Measurements from ENCODE around the gene ANKRD61.
A peak's percentile ranks its signal among the peaks of the same experiment; 100 is the strongest.
"Not testable (repeated sequence)": the region's sequence is repeated elsewhere in the genome, so short reads cannot be mapped to it uniquely, and the experiment has no call there.

ANKRD61 gene

DNA sequence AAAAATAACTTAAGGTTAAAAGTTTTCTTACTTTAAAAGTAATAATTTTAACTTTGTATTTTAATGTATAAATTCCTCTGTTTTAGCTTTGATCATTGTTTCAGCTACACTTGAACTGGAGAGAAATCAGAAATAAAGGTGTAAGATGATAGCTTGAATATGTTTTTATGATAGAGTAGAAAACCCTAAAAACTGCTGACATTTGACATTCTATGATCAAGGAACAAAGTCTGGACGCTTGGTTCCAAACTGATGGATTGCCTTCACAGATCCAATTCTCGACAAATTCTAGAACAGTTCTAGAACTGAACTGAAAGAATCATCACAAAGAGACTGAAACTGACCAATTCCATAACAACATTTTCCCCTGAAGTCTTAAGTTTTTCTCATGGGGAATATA lies at the start of gene ANKRD61:
Gene ANKRD61 (plus strand): TSS at position 389 of the 400 bp plus-strand sequence. CDS start 0 bp downstream, at position 389.
- no peak for DNase-seq (ENCODE audit: low spot score)

- DNase-seq (ENCODE audit: low spot score) = not testable (repeated sequence)
Observed at GRCh38 chr7:5987061-5987460, 44.1 kb upstream of the ANKRD61 start.

DNA sequence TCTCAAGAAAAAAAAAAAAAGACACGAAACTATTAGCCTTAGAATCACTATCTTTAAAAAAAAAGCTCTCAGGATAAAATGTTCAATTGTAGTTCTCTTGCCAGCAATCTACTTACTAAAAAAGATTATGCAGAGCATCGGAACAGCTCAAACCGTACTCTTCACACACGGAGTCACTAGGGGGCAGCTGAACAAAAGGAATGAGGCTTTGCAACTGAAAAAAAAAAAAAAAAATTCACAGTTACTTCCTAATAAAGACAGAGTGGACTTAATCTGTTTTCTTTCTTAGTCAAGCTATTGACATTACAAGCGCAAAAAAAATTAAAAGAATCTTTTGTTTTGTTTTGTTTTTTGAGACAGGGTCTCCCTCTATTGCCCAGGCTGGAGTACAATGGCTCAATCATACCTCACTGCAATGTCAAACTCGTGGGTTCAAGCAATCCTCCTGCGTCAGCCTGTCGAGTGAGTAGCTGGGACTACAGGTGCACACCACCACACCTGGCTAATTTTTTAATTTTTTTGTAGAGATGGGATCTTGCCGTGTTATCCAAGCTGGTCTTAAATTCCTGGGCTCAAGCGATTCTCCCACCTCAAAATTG lies 33.9 kb upstream of the ANKRD61 start:
- peak; percentile 49 for DNase-seq (ENCODE audit: low spot score)

GRCh38 chr7:6007386-6007785 lies 23.8 kb upstream of the ANKRD61 start:
- no peak for DNase-seq (ENCODE audit: low spot score)

- DNase-seq (ENCODE audit: low spot score) = peak; percentile 43
Observed at GRCh38 chr7:6007835-6008590, 23.2 kb upstream of the ANKRD61 start.

DNA sequence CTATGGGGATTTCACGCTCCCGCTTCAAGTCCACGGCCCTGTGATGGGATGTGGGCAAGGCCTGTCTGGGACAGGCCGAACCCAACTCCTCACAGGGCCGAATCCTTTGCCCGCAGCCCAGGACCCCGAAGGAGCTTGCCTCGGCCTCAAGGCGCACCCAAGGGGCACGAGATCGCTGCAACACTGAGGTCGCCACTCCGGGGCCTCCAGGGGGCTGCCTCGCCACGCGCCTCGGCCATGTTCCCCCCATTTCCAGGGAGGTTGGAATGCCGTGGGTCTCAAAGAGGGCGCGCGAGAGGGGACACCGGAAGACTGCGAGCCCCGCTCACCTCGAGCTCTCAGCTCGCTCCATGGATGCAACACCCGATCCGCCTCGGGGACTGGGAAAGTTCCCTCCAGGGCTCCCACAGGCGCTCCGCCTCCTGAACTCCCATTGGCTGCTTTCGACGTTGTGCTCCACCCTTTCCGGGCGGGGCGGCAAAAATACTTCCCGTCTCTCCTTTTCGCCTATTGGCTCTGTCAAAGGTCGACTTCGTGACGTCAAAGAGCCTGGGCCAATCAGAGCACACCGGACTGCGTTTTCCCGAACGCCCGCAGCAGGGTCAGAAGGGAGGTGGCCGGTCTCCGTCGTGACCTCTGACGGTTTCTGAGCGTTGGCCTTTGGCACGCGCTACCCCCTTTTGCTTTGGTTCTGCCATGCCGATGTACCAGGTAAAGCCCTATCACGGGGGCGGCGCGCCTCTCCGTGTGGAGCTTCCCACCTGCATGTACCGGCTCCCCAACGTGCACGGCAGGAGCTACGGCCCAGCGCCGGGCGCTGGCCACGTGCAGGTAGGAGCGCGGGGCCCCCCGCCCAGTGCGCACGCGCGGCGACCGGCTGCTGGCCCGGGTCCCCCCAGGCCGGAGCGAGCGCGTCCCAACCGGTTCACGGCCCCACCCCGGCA lies 22.2 kb upstream of the ANKRD61 start, which contains the start of the genes AIMP2 and PMS2:
Gene AIMP2 (plus strand): TSS at position 605 of the 944 bp plus-strand sequence. CDS start 92 bp downstream, at position 697.
Gene PMS2 (minus strand): TSS at position 382 of the 944 bp plus-strand sequence. CDS start 30 bp downstream, at position 352.
- DNase-seq (ENCODE audit: low spot score) = peak; percentile 92

DNA sequence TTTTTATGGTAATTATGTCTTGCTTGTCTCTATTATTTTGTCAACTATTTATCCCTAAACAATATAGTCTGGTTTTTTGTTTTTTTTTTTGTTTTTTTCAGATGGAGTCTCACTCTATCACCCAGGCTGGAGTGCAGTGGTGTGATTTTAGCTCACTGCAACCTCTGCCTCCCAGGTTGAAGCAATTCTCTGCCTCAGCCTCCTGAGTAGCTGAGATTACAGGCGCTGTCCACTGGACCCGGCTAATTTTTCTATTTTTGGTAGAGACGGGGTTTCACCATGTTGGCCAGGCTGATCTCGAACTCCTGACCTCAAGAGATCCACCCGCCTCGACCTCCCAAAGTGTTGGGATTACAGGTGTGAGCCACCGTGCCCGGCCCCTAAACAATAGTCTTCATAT lies 20.8 kb upstream of the ANKRD61 start:
- not testable (repeated sequence) for DNase-seq (ENCODE audit: low spot score)

DNA sequence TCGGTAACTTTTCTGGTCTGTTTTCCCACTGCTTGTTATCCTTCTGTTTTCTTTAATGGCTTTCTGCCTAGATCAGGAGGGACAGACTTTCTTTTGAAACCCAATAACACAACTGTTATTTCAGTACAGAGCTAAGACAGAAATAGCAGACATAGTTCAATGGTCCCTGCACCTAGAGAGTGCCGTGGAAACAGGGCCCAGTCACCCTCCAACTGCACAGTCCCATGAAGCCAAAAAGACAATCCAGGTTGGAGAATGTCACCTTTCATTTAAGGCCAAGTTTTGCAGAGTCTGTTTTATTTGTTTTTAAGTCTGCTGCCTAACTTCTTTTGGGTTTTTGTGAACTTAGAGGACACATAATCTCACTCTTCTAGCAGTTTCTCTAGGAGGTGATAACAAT lies 19.6 kb upstream of the ANKRD61 start:
- no peak for DNase-seq (ENCODE audit: low spot score)

GRCh38 chr7:6012355-6013104 lies 18.6 kb upstream of the ANKRD61 start:
- DNase-seq (ENCODE audit: low spot score) = no peak

DNA sequence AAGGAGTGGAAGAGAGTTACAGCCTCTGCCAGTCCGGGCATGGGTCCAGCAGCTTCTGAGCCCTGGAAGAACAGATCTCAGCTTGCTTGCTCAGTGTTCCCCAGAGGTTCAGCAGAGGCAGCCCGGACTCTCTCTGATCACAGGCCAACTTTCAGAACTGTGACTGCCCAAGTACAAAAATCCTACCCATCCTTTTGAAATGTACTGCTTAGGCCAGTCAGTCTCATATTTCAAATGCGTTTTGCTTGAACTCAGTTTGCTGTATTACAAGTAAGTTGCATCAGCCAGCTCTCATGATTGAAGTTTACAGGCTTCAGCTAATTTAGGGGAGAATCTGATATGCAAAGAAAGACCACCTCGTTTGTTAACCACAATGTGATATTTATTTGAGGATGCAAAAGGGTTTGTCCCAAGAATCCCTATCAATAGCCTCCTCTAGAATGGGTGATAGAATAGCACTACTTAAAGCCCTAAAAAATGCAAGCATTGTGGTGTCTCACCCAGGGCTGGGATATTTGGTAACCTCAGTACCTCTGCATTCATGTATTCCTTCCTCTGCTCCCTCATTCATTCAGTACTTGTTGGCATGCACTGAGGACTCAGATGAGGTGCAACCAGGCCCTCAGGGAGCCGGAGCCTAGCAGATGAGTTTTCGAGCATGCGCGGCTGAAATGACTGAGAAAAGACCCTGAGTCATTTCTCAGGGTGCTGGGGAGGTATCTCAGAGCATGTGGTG lies 15.1 kb upstream of the ANKRD61 start:
- no peak for DNase-seq (ENCODE audit: low spot score)

GRCh38 chr7:6016653-6016966 lies 14.6 kb upstream of the ANKRD61 start:
- DNase-seq (ENCODE audit: low spot score) = no peak

GRCh38 chr7:6020371-6021286 lies 10.5 kb upstream of the ANKRD61 start:
- DNase-seq (ENCODE audit: low spot score) = no peak

DNA sequence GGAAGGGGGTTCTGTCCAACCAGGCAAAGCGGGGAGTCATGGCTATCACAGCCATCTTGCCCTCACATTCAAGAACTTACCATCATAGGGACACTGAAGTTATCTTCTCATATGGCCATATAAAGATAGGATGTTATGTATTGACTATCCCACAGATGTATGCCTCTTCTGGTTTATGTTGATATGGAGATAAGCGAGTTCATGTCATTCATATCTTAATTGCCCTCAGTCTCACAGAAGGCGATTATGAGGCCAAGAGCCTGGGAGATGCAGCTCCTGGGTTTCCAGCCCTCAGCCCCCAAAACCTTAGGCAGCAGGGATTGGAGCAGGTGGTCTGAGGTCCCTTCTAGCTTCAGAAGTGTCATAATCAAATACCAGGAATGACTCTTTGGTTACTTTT lies 8.5 kb upstream of the ANKRD61 start:
- DNase-seq (ENCODE audit: low spot score) = no peak

DNA sequence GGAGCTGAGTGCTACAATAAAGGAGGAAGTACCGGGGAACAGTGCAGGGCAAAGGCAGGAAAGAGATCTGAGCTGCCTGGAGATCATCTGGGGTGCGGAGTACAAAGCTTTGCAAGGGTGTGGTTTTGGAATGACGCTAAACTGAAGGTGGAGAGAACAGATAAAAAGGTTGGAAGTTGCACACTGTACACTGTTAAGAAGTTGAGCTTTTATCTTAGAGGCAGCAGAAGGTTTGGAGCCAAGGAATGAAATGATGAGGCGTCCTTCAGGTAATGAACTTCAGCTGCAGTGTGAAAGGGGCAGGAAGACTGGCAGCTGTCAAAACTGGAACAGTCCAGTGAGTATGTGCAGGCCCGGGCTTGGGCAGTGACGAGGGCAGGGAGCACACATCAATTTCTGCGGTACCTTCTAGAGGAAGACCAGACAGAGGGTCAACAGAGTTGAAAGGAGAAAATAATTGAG lies 7.2 kb upstream of the ANKRD61 start:
- DNase-seq (ENCODE audit: low spot score) = no peak

DNA sequence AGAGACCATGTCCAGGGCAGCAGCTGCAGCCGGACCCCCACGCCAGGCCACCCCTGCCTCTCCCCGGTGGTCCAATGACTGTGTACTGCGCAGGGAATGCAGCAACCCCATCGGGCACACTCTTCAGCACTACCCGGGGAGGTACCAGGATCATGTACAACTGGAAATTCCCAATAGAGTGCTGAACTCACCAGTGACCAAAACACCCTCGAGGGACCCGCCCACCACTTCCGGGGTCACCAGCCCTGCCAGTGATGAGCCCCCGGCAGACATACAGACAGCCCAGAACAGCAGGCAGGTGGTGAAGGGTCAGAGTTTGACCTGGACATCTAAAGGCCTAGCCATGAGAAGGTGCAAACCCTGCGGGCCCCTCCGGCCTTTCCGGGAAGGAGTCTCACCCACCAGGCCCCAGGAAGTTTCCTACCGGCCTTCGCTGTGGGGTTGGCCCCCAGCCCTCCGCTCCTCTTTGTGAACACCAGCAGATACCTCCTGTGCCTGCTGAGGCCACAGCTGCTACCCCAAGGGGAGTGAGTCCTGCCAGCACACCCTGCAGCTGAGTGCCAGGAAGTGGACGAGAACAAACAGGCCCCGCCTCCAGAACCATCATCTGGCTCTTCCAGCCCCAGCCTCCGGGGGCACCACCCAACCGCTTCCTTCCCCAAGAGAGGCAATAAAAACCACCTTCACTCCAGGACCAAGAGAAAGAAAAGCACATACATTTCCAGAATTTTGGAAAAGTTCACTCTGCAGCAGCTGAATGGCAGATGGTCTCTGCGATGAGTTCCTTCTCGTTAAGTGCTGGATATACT lies 5.0 kb upstream of the ANKRD61 start:
- DNase-seq (ENCODE audit: low spot score) = peak; percentile 80

DNA sequence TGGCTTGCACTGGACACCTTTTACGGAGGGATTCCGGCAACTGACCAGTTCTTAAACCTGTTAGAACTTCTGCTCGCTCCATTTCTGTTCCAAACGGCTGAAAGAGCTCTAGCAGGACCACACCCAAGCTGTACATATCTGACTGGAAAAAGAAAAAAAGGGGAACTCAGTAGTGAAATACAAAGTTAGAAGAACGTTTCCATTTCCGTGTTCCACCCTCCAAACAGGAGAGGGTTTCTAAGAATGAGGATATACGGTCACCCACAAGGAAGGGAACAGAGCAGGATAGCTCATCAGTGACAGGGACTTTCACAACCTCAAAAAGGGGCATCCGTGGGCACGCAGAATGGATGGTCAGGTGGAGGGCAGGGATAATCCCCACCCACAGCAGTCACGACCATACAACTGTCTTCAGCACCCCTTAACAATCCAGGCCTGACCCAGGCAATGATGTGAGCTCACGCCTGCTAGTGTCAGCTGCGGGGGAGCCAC lies 4.3 kb upstream of the ANKRD61 start:
- no peak for DNase-seq (ENCODE audit: low spot score)

DNA sequence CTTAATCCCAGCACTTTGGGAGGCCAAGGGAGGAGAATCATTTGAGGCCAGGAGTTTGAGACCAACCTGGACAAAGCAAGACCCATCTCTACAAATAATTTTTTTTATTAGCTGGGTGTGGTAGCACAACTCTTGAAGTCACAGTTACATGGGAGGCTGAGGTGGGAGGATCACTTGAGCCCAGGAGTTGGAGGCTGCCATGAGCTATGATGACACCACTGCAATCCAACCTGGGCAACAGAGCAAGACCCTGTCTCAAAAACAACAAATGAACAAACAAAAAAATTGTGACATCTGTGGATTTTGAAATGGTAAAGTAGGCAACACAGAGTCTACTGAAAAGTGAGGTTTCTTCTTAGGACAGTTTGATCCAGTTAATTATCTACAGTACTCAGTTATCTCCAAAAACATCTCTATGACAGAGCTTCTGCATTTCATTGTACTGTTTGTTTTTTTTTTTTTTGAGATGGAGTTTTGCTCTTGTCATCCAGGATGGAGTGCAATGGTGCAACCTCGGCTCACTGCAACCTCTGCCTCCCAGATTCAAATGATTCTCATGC lies 3.3 kb upstream of the ANKRD61 start:
- DNase-seq (ENCODE audit: low spot score) = no peak

- DNase-seq (ENCODE audit: low spot score) = no peak
Observed at GRCh38 chr7:6028563-6028962, 2.6 kb upstream of the ANKRD61 start.
